GM18520 (cell line): ENCODE measurements around the gene CPT1B.
"Not testable (repeated sequence)": the region's sequence is repeated elsewhere in the genome, so short reads cannot be mapped to it uniquely, and the experiment has no call there.

Experiments used
- ATAC-seq: cut with Tn5 transposase; IDR thresholded peaks from one replicate; pipeline ENCODE4 v1.9.1; 2021; ENCODE audit not compliant: unreplicated experiment

Gene CPT1B

GRCh38 chr22:50547263-50547985 is 30.8 kb downstream of the CPT1B start:
- no peak for ATAC-seq

DNA sequence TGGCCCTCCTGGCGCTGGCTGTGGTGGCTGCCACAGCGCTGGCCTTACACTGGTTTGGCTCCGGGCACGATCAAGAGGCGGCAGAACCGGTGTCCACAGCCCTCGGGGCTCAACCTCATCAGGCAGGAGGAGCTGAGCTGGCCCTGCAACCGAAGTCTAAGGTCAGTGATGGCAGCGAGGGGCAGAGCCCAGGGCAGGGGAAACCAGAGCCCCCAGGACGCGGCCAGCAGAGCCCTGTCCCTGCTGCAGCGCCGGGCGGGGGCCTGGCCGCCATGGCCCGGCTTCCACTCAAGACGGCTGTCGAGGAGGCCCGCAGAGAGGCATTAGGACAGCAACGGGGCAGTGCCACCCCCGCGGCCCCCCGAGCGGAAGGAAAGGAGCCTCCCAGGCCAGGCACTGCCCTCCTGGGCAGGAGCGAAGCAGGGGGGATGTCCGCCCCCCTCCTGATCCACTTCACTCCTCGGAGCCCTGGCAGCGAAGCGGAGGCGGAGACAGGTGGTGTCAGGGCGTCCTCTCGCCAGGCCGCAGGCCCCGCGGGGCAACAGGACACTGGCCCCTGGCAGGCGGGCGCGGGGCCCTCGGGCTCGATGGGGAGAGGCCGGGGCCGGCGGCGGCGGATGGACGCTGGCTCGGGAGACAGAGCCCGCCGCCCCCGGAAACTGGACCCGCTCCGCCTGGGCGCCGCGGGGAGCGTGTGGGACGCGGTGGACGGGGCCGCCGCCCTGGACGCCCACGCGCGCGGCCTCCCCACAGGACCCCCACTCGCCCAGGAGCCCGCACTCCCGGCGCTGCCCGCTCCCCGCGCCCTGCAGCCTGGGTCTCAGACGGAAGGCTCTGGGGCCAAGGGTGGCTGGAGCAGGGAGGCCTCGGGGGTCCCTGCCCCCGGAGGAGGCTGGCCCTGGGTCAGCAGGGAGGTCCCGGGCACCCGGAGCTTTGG is 31.6 kb downstream of the CPT1B start:
- no peak for ATAC-seq

GRCh38 chr22:50545522-50546325 is 32.5 kb downstream of the CPT1B start, which contains the start of gene KLHDC7B:
KLHDC7B (plus strand) TSS chr22:50545899; CDS start chr22:50546244, 345 bp downstream.
- ATAC-seq = no peak

GRCh38 chr22:50544746-50545253 is 33.4 kb downstream of the CPT1B start:
- ATAC-seq = no peak

- ATAC-seq = no peak
Measured at GRCh38 chr22:50544078-50544745, 34.0 kb downstream of the CPT1B start.

GRCh38 chr22:50542416-50542927 is 35.8 kb downstream of the CPT1B start:
- no peak for ATAC-seq

- not testable (repeated sequence) for ATAC-seq
Measured at GRCh38 chr22:50541667-50542026, 36.6 kb downstream of the CPT1B start.

DNA sequence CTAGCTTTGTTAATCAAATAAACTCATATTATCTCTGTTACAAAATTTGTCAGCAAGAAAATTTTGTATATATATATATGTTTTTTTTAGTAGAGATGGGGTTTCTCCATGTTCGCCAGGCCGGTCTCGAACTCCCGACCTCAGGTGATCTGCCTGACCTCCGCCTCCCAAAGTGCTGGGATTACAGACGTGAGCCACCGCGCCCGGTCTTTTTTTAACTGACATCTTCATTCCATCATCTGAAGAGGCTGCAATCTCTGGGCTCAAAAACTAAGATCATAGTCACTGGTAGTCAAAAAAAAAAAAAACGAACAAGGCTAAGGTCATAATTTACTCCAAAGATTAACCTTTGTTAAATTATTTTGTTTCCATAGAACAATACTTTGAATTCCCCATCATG is 37.8 kb downstream of the CPT1B start:
- ATAC-seq = no peak

- ATAC-seq = no peak
Measured at GRCh38 chr22:50537765-50538164, 40.5 kb downstream of the CPT1B start.

- ATAC-seq = no peak
Measured at GRCh38 chr22:50536226-50536625, 42.0 kb downstream of the CPT1B start.

DNA sequence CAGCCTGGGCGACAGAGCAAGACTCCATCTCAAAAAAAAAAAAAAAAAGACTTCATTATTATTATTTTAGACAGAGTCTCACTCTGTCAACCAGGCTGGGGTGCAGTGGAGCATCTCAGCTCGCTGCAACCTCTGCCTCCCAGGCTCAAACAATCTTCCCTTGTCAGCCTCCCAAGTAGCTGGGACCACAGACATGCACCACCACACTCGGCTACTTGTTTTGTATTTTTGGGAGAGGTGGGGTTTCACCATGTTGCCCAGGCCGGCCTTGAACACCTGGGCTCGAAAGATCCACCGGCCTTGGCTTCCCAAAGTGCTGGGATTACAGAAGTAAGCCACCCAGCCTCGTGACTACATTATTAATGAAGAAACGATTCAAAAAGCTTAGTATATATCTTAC is 43.1 kb downstream of the CPT1B start:
- ATAC-seq = no peak

- ATAC-seq = not testable (repeated sequence)
Measured at GRCh38 chr22:50533856-50534711, 44.1 kb downstream of the CPT1B start.

GRCh38 chr22:50532824-50533796 is 45.1 kb downstream of the CPT1B start:
- no peak for ATAC-seq

GRCh38 chr22:50531962-50532674 is 46.1 kb downstream of the CPT1B start:
- no peak for ATAC-seq

DNA sequence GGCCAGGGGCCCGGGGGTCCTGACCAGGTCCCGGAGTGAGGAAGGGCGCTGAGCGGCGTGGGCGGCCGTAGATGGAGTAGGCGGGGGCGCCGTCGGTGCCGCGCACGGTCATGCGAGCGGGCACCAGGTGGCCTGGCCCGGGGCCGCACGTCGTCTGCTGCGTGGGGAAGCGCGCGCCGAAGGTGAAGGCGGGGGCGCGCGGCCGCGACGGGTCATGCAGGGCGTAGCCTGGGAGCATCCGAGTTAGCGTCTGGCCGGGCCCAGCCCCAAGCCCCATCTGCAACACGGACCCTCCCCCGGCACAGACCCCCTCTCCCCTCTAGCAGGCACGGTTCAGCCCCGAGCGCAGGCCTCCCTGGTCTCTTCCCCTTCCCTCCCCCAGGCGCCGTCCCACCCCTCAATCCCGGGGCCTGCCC is 46.7 kb downstream of the CPT1B start:
- ATAC-seq = no peak

DNA sequence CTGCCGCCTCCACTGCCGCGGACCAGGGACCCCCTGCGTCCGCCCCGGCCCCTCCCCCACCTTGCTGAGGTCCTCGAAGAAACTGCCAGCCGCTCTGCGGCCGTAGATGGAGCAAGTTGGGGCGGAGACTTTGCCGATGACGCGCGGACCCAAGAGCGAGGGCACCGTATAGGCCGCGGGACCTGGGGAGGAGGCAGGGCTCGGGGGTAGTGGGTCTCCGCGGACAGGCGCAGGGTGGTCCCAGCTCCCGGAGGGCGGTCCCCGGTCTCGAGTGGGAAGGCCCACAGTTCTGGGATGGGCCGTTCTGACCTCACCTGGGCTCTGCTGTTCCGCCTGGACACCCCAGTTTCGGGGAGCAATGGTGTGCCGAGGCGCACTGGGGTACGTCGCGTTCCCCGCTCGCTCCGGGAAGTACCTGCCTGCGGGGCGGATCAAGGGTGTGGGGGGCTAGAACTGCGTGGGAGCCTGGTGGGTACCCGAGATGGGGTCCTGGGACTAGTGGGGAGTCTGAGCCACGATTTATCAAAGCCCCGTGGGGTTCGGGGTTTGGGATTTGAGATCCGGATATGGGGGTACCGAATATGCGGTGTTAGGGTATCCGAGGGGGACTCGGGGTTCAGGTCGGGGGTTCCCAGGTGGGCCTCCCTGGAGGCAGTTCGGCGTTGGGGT is 47.2 kb downstream of the CPT1B start:
- ATAC-seq = no peak

DNA sequence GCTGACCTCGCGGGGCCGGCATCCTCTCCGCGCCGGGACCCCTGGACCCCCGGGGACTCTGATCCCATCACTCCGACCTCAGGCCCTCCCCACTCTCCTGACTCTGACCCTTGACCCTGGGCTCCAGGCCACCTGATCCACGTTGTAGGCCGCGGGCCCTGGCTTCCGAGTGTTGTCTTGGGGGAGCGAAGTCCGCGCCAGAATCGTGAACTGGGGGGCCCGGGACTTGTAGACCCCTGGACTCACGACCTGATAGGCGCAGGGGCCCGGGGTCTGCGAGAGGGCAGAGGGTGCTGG is 47.7 kb downstream of the CPT1B start:
- no peak for ATAC-seq
